ENCODE results near the gene ZNF324B. TPM values are rescaled to one million over a fixed set of nuclear protein-coding genes. Genes with fewer than 3 reads are reported as not detected.

Gene ZNF324B
- total and polyA plus RNA-seq, 2 of the 8 experiments (the other 6 are each of a cell fraction or from before 2014, with no cell fraction given), result 2.9 to 6.0 TPM

DNA sequence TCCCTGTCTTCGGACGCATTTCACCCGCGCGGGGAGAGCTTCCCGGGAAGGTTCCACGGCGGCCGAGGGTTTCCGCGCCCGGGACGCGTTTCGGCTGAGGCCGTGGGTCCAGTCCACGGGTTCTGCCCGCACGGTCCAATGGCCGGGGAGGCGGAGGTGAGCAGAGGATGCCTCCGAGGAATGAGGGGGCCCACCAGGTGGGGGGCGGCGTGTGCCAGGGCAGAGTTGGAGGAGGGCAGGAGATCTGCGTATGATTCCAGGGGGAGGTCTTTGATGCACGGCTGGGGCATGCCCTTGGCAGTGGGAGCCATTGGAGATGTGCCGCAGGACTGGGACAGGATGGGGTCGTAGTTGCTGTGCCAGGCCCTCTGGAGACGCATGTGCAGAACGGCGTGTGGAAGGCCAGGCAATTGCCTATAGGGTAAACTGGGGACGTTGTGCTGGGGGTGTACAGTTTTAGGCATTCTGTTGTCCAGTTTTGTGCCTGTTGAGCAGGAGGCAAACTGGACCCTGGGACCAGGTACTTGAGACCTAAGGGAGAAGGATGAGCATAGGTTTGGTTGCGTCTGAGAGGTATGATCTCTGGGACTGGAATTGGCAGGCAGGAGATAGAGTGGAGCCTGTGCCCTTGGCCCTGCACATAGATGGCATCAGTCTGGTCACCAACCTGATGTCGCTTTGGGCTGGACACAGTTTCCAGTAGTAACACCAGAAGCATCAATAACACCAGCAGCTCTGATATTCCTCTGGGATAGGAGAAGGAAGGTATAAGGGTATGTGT, 42.2 kb upstream of the ZNF324B start (continued):
- TF ChIP-seq CHD7 (IDR thresholded peaks at IDR 0.05; ENCODE audit: insufficient replicate concordance, low read length) (no peak), TEAD4 (IDR thresholded peaks at IDR 0.05; ENCODE audit: low read depth, low read length) (no peak), SIN3A (conservative IDR thresholded peaks at IDR 0.05 in 1 of 2, IDR thresholded peaks at IDR 0.05 in 1 of 2; ENCODE audit: low read depth in 1 of 2, low read length in 2 of 2) (no peak), EP300 (IDR thresholded peaks at IDR 0.05; ENCODE audit: borderline replicate concordance in 1 of 2, low read depth in 2 of 2, low read length in 2 of 2) (no peak), POU5F1 (IDR thresholded peaks at IDR 0.05; ENCODE audit: low read depth, low read length) (no peak), TAF7 (optimal IDR thresholded peaks at IDR 0.05; ENCODE audit: borderline replicate concordance, low read depth, low read length) (no peak), ZNF274 (IDR thresholded peaks at IDR 0.05; ENCODE audit: borderline replicate concordance, extremely low read depth, low read length) (no peak)

All from H1 (cell line).